ENCODE data around the gene TAF6.

TAF6 gene
- total RNA-seq: 46.0 to 60.1 (median 53.4) reads per million in 4 experiments

DNA sequence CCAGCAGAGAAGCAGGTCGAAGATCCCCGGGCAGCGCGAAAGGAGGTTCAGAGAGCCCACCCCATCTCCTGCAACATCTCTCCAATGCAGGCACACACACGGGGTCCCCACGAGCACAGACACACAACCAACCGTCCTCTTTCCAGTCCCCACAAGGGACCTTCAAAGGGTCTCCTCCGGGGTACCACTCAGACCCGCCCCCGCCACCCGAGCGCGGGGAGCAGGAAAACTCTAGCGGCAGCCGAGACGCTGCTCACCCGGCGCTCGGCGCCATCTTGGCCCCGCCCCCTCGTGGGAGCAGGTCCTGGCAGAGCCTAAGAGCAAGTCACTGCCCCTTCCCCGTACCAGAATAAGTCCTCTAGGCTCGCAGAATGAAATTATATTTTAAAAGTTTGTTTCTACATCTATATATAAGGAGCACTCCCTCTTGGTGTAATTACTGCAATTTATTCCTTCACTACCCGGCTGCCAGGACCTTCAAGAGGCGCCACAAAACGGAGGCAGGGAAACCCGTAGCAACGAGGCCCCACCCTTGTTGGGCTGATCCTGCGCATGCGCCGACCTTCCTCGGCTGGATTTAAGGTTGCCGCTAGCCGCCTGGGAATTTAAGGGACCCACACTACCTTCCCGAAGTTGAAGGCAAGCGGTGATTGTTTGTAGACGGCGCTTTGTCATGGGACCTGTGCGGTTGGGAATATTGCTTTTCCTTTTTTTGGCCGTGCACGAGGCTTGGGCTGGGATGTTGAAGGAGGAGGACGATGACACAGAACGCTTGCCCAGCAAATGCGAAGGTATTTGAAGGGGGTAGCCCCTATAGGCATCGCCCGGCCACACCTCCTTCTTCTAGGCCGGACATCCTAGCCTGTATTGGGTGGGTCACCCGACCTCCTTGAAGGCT is at the start of gene TAF6, which contains the start of gene CNPY4:
TAF6 (minus strand) TSS at position 287 of the 898 bp plus-strand sequence. CDS start 5,149 bp downstream, outside the sequence.
CNPY4 (plus strand) TSS at position 563 of the 898 bp plus-strand sequence; CDS start at position 674, 111 bp downstream.
- DNase-seq: peak; percentile 90

DNA sequence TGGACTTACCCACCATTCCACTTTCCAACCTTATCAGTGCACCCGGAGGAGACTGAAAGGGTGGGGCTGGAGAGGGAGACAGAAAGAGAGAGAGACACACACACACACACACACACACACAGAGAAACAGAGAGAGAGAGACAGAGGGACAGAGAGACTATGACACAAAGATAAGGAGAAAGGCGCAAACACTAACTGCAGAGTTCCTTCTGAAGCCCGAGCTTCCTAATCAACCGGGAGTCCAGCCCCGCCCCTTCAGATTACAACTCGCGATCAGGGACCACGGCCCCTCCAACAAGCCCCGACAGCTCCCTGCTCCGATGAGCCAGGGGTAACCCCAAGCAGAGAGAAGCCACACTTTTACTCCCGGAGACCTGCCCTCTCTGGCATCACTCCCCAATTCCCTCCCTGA is 48.8 kb upstream of the TAF6 start:
- DNase-seq: no peak

DNA sequence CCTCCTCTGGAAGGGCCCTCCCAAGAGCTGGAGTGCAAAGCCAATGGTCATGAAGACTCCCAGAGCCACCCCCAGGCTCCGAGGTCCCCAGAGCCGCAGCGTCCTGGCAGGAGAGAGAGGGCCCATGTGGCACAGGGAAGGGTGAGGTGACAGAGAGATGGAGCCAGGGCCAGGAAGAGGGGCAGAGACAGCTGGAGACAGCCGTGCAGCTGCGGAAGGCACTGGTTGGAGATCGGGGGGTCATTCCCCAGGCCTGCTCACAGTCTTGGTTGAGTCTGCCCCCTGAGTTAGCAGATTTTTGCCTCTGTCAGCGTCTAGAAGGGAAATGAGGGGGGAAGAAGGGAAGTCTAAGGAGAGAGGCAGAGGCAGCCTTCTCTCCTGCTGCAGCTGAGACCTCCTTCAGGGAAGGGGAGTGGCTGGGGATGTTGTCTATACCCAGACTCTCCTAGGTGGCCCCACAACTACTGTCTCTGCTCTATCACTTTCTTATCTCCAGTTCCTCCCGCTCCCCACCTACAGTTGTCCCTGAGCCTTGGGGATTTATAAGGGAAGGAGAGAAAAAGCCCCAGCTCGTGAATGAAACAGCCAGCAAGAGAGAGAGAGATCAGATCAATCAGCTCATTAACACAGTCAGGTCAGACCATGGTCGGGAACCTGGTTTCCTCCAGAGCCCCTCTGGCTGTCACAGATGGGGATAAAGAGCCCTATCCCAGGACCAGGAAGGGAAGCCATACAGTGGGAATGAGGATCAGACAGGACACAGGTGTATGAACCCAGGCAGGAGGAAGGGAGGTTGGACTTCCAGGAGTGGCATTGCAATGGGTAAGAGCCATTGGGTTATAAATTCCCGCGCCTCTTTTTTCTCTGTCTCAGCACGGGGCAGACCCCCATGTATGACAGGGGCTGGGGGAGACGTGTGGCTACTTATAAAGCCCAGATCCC is 48.1 kb upstream of the TAF6 start:
- DNase-seq: no peak

DNA sequence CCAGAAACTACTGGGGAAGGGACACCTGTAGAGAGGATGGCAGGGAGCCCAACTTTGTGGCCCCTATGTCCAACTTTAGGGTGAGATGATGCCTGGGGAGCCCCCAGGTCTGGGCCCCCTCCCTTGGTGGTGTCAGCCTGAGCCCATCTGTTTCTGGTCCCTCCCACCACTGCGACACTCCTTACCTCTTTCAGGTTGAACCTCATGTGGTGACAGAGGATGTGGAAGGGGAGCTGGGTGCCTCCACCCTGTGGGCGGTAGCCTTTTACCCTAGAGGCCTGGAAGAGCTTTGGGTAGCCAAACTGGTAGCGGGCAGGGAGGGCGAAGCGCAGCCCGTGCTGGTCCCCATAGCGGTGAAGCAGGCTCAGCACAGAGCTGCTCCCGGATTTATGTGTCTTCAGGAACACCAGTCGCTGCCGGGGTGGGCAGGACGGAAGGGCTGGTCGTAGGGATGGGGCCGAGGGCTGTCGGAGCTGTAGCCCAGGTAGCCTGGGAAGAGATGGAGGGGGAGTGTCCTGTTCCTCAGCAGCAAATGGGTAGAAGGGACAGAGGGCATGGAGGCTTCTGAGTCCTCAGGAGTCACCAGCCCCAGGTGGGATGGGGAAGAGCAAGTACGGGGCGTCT is 47.3 kb upstream of the TAF6 start:
- no peak for DNase-seq

DNA sequence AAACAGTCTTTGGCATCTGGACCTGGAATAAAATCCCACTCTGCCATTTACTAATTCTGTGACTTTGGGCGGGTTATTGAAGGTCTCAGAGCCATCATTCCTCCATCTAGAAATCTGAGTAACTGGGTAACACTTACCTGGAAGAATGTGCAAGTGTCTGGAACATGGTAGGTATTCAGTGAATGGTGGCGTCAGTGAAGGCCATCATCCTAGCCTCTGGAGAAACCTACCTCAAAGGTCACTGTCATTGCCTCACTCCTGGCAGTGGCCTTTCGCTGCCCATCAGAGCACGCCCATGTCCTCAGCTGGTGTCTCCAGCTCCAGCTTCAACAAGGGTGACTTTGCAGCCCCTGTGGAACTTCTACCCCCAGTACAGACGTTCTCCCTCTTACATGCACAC is 44.7 kb upstream of the TAF6 start:
- no peak for DNase-seq

DNA sequence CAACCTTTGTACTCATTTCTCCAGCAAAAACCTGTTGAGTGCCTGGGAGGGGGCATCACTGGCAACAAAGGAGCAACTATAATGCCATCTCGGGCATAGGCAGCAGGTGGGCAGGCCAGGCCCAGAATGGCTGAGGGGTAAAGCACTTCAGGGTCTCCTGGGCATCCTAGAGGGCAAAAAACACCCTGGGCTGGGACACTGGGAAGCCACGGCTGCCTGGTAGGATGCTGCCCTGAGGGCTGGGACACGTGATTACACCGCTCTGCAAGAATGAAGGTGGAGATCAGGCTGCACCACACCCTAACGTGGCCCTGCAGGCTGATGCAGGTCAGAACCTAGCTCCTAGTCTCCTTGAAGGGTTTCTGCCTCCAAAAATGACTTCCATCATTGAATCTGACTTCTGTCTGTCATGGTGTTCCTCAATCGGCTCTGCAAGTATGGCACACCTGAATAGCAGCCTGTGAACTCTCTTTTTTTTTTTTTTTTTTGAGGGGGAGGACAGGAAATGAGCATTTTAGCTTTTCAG is 43.9 kb upstream of the TAF6 start:
- DNase-seq: no peak

DNA sequence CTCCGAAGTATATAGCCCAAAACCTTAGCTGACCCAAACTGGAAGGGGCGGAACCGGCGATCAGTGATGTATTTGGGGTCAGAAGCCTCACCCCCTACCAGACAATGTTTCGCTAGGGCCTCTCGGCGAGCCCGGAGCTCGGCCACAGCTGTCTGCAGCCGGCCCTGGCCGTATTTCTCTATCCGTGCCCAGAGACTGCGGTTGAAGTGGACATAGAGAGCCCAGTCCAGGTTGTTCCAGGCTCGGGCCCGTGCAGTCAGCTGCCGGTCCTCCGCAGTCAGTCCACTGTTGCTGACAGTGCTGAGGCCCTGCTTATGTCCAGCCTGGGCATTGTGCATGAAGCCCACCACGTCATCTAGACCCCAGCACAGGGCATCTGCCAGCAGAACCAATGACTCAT is 40.9 kb upstream of the TAF6 start:
- no peak for DNase-seq

DNA sequence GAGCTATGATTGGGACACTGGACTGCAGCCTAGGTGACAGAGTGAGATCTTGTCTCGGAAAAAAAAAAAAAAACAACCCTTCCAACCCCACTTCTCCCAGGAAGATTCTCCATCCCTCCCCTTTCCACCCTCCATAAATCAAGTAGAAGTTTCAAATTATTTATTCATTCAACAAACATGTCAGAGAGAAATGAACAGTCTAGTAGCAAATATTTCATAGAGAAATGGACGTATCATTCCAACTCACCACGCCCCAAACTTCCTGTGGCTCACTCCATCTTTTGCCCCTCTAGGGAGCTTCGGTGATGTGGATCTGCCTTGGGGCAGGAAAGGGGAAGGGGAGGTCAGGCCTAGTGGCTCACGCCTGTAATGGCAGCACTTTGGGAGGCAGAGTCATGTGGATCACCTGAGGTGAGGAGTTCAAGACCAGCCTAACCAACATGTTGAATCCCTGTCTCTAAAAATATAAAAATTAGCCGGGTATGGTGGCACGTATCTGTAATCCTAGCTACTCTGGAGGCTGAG is 40.0 kb upstream of the TAF6 start:
- no peak for DNase-seq

DNA sequence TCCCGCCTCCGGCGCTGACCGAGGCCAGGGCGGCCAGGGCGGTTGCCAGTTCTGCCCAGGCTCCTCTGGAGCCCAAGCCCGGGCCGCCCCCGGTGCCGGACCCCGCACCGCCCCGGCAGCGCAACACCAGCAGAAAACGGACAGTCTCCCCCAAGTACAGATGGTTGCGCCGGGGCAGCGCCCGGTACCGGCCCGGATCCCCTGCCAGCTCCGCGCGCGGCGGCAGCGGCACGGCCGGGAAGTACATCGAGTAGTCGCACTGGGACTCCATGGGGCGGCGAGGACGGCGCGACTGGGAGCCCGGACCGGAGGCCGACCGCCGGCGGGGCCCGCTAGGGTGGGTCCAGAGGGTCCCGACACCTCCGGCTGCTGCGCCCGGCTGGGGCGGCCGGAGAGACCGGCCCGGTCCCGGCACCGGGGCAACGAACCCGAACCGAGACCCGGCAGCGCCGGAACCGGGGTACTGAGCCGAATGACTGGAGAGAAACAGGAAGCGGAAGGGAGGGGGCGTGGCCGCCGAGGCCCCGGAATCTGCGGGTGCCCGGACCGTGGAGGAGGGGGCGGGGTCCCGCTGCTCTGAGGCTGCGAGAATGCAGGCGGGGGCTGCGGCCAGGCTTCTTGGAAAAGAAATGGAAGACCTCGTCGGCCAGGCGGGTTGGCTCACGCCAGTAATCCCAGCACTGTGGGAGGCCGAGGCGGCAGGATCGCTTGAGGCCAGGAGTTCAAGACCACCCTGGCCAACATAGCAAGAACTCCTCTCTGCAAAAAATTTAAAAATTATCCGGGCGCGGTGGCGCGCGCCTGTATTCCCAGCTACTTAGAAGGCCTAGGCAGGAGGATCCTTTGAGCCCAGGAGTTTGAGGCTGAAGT is 39.3 kb upstream of the TAF6 start, which contains the start of gene TRAPPC14:
TRAPPC14 (minus strand) TSS at position 495 of the 870 bp plus-strand sequence; CDS start at position 271, 224 bp downstream.
- DNase-seq: peak; percentile 80

DNA sequence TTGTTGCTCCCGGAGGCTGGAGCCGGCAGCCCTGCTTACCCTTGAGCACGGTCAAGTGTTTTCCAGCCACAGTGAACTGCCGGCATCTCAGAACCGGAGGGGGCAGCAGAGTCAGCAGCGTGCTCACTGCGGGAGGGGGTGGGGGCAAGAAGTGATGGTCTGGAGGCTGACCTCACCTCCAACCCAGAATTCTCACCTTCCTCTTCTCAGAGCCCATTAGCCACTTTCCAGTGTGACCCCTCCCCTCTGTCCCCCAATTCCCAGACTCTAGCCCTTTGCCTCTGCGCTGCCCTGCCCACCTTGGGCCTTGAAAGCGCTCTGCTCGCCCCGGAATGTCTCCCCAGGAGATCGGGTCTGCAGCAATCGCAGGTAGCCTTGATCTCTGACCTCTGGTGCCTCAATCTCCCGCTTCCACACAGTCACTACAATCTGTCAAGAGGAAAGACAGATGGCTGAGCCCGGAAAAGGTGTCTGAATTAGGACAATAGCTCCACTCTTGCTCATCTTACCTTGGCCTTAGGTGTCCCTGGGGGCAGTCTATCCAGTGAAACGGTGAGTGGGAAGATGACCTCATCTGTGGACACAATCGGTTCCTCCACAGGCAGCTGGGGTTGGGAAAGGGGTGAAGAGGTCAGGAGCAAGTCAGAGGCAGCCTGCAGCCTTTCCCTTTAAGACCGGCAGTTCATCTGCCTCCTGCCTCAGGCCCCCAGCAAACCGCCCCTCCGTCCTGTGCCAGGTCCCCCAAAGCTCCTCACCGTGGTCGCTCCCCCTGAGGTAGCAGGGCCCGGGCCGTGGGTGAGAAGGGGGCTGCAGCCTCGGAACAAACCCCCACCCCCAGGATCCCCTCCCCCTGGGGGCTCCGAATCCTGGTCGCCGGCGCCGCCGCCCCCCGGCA is 38.4 kb upstream of the TAF6 start:
- DNase-seq: no peak

DNA sequence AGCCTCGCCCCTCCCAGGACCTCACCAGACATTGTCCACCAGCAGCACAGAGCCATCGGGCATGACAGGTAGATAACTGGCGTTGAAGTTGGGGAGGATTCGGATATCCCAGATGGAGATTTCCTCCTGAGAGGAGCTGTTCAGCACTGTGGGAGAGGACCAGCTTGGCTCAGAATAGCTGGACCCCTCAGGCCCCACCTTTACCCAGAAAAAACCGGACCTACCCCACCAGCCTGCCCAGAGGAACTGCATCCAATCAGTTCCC is 37.8 kb upstream of the TAF6 start:
- DNase-seq: no peak

DNA sequence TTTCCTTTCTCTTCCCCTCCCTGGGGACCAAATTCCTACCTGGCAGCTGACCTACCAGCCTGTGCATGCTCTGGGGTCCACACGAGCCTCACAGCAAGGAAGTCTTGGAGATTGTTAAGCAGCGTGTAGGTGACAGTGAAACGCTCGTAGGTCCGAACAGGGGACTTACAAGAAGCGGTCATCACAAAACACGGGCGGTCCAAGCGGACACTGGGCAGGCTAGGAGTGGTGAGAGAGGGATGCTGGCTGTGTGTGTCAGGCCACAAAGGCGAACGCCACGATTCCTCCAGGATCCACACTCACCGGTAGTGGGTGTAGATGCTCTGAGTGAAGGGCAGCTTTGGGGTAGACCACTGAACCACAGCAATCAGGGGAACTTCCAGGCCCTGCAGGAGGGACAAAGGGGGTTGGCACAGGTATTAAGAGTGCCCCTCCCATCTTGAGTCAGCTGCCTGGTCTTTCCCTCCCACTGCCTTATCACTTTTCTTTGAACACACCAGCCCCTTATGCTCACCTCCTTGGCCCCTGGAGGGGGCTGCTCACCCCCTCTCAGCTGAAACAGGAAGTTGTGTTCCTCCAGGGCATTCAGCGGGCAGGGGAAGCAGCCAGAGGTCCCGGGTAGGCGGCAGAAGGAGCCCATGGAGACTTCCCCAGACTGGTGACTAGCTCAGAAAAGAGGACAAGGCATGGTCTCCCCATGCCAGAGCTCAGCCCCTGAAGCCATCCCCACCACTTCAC is 37.3 kb upstream of the TAF6 start:
- no peak for DNase-seq

DNA sequence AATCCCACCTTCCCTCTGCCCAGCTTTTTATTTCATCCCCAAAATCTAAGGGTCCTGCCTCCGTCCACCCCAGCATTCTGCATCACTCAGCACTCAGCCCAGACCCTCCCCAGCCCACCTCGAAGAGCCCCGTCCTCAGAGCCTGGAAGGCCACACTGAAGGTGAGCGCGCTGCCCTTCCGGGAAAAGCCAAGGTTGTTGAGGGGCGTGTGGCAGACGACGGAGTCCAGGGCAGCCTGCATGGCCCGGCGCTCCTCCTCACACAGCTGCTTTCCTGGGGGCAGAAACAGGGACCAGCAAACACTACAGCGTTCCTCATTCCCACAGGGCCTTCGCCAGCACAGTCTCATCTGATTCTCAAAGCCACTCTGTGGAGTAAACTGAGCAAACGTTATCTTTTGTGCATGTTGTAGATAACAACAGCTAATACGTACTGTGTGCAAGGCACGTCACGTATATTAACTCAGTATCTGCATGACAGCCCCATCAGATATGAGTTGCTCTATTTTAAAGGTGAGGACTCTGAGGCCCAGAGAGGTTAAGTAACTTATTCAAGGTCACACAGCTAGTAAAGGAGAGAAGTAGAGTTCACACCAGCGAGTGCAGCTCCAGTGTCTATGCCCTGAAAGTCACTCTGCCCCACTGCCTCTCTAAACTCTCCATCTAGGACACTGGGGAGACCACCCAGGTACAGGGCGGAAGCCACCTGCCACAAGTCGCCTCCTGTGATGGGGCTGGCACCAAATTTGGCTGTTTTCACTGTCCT is 36.6 kb upstream of the TAF6 start:
- no peak for DNase-seq

DNA sequence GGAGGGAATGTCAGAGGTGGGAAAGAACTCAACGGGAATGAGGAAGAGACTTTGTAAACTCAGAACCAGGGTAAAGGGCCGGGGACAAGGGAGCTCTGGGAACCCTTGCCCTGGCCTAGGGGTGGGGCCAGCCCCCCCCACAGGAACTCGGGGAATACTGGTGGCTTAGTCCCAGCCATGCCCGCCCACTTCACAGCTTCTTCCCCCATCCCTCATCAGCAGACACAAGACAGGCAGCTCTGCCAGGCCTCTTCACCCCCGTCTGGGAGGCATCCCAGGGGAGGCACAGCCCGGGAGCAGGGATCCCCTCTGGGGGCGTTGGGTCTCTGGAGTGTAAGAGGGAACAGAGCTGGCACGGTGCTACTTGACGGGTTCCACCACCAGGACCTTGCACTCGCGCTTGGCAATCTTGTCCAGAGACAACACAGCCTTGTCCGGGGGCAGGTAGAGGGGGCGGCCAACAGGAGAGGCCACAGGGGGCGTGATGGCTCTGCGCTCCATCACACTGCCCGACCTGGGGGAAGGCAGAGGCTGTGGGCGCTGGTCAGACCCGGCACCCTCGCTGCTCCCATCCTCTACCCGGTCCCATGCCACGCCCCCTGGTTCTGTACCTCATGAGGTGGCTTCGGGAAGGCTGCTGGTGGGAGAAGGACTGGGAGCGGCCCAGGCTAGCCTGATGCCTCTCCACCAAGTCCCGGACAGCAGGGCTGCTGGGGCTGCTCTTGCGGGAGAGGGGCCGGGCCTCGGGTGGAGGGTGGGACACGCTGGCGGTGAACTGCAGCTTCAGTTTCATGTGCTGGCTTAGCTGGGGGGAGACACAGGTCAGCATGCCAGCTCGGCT is 35.7 kb upstream of the TAF6 start:
- no peak for DNase-seq

DNA sequence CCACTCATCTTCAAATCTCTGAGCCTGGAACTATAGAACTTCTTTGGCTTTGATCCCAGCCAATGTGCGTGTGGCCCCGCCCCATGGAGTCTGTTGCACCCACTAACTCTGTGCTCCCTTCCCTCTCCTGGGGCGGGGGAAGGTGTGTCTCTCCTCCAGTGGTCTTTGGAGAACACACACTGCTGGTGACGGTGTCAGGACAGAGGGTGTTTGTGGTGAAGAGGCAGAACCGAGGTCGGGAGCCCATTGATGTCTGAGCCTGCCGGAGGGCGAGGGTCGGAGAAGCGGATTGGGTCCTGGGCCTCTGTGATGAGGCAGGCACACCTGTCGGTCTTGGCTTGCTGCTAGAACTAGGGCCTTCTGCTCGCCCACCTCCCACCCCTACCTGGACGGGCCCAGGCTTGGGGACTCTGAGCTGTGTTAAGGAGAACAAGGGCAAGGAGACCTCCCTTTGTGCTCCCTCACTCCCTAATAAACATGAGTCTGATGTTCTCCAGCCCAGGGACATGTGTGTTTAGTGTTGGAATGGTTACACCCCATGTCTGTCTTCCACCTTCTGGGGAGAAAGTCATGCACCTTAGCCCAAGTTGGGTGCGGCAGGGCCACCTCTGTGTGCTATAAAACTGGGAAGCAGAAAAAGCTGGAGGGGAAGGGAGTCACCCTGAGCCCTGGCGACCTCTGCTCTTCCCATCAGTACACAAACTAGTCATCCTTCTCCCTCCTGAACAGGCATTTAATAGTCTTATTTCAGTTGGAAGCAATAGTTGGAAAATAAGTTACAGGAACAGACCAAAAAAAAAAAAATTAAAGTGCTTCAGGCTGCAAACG is 34.8 kb upstream of the TAF6 start:
- DNase-seq: no peak

DNA sequence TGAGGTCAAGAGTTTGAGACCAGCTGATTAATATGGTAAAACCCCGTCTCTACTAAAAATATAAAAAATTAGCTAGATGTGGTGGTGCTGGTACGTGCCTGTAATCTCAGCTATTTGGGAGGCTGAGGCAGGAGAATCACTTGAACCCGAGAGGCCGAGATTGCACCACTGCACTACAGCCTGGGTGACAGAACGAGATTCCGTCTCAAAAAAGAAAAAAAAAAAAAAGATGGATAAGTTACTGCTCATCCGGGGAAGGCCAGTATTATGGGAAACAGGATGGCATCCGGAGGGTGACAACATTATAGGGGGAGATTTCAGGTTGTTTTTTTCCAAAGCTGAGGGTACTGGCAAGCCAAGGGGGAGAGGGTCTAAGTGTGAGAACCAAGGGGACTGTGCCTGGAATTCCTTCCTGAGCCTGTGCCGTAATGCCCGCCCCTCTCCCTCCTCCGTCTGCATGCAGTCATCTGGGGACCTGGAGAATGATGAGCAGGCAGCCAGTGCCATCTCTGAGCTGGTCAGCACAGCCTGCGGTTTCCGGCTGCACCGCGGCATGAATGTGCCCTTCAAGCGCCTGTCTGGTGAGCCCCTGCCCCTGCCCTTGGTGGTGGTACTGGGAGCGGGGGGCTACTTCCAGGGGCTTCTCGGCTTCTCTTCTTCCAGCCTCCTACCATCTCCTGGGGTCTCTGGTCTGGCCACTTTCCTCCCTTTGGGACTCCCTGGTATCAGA is 33.9 kb upstream of the TAF6 start:
- no peak for DNase-seq
